Measurements from ENCODE around the gene MRPL42.
A peak's percentile ranks its signal among the peaks of the same experiment; 100 is the strongest.

The MRPL42 gene

GRCh38 chr12:93460902-93461301 lies 6.4 kb upstream of the MRPL42 start:
- TF ChIP-seq CTCF (IDR thresholded peaks at IDR 0.05): no peak
- DNase-seq (ENCODE audit: low spot score): no peak
- Histone ChIP-seq H3K27ac (no peak overlapping the region), H3K4me3 (no peak overlapping the region)

- no peak overlapping the region for H3K4me3 ChIP-seq
- no peak for TF ChIP-seq CTCF (IDR thresholded peaks at IDR 0.05)
- no peak for DNase-seq (ENCODE audit: low spot score)
- no peak overlapping the region for H3K27ac ChIP-seq
Measured at GRCh38 chr12:93461503-93461902, 5.8 kb upstream of the MRPL42 start.

GRCh38 chr12:93465841-93466240 lies 1.5 kb upstream of the MRPL42 start:
- Histone ChIP-seq H3K4me3 (no peak overlapping the region), H3K27ac (no peak overlapping the region)
- DNase-seq (ENCODE audit: low spot score): no peak
- no peak for TF ChIP-seq CTCF (IDR thresholded peaks at IDR 0.05)

GRCh38 chr12:93466625-93467350 lies 526 bp upstream of the MRPL42 start:
- TF ChIP-seq CTCF (IDR thresholded peaks at IDR 0.05): no peak
- Histone ChIP-seq H3K27ac (no peak overlapping the region), H3K4me3 (peak overlapping the region; percentile 99)
- no peak for DNase-seq (ENCODE audit: low spot score)

DNA sequence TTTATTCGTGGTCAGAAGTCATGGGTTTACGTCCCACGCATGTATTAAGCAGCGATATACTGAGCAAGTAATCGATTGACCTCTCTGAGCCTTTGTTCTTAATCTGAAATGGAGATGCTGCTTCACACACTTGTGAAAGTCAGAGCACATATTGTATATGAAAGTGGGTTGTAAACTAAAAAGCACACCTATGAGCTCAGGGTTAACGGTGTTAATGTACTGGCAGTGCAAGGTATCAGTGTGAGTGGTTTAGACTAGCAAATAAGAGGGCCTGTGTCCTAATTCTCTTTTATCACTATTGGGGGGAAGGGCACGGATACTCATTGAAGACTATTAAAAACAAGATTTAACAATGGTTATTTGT lies 676 bp downstream of the MRPL42 start:
- TF ChIP-seq CTCF (IDR thresholded peaks at IDR 0.05): no peak
- no peak for DNase-seq (ENCODE audit: low spot score)
- H3K4me3 ChIP-seq: peak overlapping the region; percentile 99
- peak overlapping the region; percentile 73 to 97 for H3K27ac ChIP-seq

DNA sequence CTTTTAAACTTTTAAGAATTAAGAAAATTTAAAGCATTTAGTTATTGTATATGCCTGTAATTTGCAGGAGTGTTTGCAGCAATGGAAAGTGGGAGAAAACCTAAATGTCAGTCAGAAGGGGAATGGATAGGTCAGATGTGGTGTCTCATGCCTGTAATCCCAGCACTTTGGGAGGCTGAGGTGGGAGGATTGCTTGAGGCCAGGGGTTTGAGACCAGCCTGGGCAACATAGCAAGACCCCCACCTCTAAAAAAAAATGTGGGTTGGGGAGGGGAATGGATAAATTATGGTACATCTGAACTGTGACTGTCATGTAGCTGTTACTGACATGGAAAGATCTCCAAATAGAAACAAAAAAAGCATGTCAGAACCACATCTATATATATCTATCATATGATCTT lies 2.1 kb downstream of the MRPL42 start:
- Histone ChIP-seq H3K27ac (no peak overlapping the region), H3K4me3 (no peak overlapping the region)
- DNase-seq (ENCODE audit: low spot score): no peak
- no peak for TF ChIP-seq CTCF (IDR thresholded peaks at IDR 0.05)

DNA sequence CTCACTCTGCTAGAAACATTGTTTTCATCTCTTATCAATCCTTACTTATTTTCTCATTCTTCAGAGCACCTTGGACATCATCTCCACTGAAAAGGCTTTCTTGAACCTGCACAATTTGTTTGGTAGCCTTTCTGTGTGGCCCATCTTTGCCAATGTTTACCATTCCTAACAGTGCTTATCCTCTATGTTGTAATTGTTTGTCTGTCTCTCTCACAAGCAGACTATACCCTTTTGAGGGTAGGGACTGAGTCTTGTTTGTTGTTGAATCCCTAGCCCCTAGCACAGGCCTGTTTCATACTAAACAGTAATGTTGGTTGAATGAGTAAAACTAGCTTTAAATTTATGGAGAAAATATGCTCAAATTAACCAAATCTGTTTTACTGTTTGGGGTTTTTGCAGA lies 9.2 kb downstream of the MRPL42 start:
- H3K4me3 ChIP-seq: no peak overlapping the region
- no peak for DNase-seq (ENCODE audit: low spot score)
- no peak for TF ChIP-seq CTCF (IDR thresholded peaks at IDR 0.05)
- no peak overlapping the region for H3K27ac ChIP-seq
